GM21786 (cell line): ENCODE measurements around the gene RECQL5.
"Not testable (repeated sequence)": the region's sequence is repeated elsewhere in the genome, so short reads cannot be mapped to it uniquely, and the experiment has no call there.

Experiments
- ATAC-seq: cut with Tn5 transposase; IDR thresholded peaks from one replicate; pipeline ENCODE4 v1.9.1; 2021; ENCODE audit not compliant: unreplicated experiment

The RECQL5 gene

DNA sequence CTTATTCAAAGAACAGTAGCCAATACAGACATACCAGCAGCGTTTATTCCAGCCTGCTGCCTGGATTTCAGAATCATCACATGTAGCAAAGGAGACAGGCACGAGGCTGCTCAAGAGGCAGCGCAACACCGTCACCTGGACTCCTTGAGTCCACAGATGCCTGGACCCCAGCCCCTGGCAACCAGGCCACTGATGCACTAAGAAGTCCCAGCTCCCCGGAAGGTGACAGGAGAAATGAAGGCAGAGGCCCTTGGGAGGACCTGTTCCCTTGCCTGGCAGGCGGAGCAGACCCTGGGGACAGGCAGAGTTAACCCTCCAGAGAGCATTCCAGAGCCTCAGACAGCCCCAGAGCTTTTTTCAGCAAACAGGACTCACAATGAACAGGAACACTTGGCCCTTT lies 17.3 kb downstream of the RECQL5 start:
- ATAC-seq, result no peak

DNA sequence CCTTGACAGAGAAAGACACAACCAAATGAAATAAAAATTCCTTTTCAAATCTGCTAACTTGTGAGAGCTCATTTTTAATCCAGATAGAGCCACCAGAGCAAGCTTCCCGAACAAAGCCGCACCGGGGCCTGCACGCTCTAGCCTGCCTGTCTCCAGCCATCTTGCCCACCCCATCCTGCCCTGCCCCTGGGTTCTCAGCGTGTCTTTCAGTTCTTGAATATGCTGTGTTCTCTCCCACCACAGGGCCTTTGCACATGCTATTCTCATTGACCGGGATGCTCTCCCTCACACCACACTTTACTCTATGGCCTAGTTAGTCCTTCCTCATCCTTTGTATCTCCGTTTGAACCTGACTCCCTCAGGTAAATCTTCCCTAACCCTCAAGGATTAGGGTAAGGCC lies 19.0 kb downstream of the RECQL5 start:
- no peak for ATAC-seq

DNA sequence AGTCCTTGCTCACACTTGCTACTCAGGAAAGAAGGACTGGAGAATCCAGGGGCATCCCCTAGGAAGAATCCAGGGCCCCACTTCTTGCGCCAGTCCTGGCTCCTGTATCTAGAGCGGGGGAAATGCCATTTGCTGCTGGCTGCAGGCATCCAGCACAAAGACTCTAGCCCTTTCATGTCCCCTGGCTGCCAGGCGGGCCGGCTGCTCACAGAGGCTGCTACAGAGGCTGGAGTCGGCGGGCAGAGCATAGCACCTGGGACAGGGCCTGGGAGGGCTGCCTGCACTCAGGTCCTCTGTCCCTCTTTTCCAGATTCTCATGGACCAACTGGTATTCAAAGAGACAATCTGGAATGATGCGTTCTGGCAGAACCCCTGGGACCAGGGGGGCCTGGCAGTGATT lies 19.9 kb downstream of the RECQL5 start:
- no peak for ATAC-seq

DNA sequence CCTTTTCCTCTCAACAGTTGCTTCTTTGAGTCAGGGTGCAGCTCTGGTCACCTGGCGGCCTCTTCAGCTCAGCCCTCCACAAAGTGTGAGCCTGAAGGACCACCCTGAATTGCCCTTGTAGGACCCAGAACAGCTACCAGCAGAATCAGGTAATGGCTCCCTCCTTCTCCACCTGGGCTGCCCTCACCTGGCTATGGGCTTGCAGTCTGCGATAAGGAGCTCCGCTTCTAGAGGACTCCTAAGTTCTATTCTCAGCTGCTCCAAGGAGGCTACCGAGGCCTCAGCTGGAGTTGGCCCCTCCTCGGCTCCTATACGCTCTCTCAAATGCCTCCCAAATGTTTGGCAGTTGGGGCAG lies 20.3 kb downstream of the RECQL5 start:
- no peak for ATAC-seq

DNA sequence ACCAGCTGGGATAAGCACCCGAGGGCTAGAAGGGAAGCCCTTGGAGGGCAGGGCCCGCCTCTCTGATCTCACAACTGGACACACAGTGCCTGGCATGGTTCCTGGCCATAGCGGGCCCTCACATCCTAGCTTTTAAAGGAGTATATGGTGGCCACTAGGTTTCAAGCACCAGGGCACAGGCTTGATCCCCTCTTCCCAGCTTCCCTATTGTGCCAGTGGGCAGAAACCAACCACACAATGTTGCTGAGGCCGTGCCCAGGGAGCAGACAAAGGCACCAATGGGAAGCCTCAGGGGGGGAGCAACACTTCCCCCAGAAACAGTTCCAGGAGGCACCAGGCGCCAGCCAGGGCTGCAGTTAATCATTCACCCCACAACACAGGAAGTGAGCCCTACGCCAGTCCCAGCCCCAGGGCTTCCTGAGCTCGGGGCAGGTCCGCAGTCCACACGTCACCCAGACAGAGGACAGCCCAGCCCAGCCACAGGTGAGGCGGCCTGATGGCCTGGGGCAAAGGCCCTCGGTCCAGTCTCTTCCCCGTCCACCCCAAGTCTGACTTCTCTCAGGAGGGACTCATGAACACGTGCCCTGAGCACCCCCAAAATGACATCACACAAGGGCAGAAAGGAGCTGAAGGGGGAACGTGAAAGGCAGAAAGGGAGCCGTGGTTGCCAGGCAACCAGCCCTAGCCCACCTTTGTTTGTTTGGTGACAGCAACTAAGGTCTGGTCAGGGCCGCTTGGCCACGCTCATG lies 20.9 kb downstream of the RECQL5 start:
- ATAC-seq, result peak; percentile 90

DNA sequence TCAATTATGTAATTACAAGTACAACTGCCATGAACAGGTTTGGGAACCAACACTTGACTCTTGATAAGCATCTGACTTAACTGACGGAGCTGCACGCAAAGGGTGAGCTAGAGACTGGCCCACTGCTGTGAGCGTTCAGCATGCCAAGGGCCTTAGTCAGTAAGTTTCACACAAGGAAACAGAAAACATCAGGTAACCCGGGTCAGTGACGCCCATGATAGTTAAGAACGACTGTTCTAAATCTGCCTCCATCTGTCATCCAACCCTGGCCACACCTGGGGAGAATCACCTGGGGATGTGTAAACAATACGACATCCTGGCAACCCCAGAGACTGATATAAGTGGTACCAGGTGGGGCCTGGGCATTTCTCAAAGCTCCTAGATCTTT lies 21.5 kb downstream of the RECQL5 start:
- no peak for ATAC-seq

DNA sequence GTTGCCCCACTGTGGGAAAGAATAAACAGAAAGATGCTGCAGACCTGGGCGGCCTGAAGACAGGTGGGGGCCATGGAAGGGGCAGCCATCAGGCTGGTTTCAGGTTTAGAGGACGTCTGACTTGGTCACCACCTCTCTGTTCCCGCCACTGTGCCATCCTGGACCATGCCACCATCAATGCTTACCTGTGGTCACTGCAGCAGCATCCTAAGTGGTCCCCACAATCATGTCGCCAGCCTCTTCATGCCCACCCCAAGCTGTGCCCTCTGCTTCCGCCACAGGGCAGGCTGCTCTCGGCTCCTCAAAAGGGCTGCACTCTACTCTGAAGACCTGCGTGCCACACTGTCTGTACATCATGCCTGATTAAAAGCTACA lies 23.3 kb downstream of the RECQL5 start:
- ATAC-seq, result no peak

DNA sequence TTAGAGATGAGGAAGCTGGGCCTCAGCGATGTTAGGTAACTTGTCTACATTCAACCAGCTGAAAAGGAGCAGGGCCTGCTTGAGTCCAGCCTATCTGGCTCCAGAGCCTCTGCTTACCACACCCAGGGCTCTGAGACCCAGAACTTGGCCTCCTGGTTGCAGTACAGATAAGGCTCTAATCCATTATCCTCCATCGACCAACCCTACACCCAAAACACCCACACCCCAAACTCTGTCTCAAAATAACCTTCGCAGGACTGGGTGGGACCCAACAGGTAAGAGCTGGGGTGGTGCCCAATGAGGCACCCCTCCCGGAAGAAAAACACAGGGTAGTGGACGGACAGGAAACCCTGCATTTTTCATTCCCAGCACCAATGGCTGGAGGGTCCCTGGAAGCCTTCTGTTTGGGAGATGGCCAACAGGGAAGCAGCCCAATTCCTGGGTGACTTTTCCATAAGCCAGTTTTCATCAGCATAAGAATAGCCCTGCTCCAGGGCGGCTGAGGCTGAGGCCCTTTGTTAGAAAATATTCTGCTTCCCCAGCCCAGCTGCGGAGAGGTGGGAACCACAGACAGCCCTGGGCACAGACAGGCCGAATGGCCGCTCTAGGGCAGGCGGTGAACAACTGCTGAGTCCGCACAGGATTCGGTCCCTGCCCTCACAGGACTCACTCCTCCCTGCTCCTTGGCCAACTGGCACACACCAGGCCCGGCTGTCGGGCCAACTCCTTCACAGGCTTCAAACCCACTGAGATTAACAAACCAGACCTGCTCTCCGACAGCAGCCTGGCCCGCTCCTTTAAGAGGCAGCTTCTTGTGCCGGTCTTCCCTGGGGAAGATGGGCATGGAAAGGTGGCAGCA lies 23.9 kb downstream of the RECQL5 start:
- ATAC-seq, result no peak

DNA sequence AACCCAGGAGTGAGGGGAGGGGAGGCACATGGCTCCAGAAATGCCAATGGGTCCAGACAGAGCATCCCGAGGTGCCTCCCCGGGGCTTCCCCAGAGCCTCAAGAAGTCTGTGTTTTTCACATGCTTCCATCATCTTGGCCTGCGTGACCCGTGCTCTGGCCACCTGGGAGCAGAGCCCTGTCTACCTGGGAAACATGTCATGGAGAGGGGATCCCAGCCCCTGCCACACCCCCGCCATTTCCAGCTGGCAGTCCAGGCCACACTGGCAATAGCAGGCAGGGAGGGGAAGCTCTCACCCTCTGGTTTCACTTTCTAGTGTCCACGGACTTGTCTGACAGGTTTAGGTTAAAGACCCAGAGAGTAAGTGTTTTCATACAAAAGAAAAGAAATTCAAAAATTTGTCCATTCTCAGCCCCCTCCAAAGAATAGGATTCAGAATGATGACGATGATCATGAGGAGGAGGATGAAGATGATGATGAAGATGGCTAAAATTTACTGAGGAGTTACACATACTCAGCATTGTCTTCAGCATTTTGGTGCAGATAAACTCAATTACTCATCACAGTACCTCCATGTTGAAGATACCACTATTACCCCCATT lies 24.7 kb downstream of the RECQL5 start:
- no peak for ATAC-seq

DNA sequence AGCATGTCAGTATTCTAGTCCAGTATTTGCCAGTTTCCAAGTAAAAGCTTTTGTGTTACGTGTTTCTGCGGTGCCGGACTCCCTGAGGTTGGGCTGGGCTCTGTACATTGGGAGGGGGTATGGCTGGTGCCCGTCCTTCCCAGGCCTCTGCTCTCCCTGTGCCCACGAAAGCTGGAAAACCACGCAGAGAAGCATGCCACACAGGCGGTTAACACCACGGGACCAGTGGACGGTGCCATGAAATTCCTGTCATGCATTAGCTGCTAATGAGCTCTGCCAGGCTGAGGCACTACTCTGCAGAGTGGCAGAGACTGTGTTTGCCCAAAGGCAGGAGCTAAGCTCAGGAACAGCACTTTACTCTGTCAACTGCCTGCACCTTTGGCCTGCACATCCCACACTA lies 25.6 kb downstream of the RECQL5 start:
- no peak for ATAC-seq

DNA sequence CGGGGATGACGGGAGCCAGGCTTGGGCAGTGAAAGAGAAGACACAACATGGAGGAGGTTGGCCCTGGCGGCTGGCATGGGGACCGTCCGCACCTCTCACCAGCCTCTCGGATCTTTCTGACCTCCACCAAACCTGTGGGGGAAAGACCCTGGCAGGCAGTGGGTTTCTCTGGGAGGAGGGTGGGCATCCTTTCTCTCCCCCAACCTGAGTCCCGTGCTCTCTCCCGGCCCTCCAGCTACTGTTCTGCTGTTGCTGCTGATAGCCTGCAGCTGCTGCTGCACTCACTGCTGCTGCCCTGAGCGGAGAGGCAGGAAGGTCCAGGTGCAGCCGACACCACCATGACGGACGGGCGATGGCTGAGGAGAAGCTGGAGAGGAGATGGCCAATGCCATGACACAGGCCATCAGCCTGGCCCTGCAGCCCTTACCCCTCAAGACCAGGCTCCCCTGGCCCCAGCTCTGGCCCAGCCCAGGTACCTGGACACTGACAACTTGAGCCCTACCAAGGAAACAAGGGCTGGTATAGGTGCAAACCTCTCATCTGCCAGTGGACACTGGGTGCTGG lies 26.3 kb downstream of the RECQL5 start:
- no peak for ATAC-seq

DNA sequence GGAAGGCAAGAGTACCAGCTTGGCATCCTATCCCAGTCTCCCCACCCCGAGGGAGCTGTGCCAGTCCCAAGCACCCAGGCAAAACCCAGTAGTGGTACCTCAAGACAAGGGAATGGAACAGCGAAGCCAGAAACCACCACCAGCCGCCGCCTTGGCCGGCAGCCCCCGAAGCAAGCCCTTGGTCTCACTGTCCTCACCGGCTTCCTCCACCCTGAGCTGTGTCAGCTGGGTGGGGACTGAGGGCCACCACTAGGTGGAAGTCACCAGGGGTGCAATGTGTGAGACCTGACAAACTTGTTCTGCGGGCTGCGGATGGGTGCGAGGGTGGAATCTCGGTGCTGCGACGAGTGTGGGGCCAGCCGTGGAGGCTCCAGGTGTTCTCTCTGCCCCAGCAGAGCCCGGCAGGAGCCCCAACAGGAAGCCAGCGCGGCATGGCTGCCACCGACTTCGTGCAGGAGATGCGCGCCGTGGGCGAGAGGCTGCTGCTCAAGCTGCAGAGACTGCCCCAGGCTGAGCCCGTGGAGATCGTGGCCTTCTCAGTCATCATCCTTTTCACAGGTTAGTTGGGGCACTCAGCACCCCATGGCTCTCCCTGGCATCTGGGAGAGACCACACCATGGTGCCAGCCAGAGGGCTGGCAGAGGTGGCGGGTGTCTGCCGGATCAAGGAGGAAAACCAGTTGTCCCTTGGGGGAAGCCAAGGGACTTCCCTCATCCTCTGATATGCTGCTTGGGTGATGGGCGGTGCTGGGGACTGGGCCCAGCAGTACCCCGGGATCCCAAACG lies 27.0 kb downstream of the RECQL5 start:
- ATAC-seq, result no peak

DNA sequence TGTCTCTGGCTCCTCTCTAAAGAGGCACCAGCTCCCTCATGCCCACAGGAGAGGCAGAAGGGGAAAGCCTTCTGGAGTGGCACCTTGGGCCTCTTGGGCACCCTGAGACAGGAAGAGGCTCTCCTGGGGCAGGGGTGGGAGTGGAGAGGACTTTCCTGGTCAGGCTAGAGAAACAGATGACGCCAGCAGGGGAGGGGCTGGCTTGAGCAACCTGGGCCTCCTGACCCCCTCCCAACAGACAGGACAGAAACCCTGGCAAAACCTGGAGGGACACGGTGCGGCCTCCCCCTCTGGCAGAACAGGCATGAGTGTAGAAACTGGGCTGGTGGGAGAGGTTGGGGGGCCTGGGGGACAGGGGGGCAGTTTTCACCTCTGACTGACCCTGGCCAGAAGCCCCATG lies 27.6 kb downstream of the RECQL5 start:
- no peak for ATAC-seq

DNA sequence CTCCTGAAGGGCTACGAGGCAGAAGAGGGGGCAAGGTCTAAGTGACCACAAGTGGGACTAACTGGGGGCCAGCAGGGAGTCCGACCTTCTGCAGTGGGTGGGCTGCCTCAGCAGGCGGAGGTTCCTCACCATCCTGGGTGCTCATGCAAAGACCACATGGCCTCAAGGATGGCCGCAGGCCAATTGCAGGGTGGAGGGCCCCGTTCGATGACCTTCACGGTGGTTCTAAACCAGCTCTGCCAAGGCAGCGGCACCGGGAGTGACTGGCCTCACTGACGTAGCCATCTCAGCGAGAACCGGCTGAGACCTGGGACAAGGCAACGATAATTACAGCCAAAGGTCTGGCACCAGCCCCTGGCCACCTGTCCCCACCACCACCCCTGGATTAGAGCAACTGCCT lies 28.1 kb downstream of the RECQL5 start:
- no peak for ATAC-seq

DNA sequence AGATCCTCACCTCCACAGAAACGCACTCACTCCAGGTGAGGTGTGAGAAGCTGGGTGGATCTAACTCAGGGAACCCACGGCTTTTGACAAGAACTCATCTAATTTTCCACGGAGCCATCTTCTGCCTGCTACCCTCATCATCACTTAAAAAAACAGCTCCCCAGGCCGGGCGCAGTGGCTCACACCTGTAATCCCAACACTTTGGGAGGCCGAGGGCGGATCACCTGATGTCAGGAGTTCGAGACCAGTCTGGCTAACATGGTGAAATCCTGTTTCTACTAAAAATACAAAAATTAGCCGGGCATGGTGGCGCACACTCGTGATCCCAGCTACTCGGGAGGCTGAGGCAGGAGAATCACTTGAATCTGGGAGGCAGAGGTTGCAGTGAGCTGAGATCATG lies 28.9 kb downstream of the RECQL5 start:
- not testable (repeated sequence) for ATAC-seq

DNA sequence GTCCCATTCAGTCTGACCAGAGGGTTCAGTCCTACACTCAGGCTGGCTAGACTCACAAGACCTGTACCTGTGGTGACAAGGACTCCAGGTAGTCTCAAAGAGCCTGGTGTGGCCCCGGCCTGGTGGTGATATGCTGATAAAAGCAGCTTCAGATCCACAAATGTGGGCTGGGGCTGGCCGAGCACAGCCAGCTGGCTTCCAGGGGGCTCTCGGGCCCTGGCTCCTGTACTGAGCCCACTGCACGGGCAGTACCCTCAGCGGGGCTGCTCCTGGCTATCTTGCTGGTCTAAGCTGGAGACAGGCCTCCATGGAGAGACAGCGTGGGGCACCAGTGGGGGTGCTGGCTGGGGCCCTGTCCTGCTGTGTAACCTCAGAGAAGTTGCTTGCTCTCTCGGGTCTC lies 29.4 kb downstream of the RECQL5 start:
- ATAC-seq, result no peak

DNA sequence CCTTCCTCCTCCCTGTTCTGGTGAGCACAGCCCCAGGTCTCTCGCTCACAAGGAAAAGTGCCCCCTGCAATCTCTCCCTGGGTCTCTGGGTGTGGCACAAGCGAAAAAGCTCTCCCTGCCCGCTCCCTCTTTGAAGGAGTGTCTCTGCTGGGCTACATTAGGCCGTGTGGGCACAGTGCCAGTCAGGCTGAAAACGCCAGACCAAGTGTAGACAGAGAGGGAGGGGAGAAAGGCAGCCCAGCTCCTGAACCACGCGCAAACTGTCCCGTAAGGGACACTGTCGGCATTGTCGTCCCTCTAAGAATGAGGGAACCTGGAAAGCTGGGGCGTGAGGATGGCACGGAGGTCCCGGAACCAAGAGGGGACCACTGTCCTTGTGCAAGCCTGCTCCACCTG lies 29.8 kb downstream of the RECQL5 start:
- no peak for ATAC-seq

DNA sequence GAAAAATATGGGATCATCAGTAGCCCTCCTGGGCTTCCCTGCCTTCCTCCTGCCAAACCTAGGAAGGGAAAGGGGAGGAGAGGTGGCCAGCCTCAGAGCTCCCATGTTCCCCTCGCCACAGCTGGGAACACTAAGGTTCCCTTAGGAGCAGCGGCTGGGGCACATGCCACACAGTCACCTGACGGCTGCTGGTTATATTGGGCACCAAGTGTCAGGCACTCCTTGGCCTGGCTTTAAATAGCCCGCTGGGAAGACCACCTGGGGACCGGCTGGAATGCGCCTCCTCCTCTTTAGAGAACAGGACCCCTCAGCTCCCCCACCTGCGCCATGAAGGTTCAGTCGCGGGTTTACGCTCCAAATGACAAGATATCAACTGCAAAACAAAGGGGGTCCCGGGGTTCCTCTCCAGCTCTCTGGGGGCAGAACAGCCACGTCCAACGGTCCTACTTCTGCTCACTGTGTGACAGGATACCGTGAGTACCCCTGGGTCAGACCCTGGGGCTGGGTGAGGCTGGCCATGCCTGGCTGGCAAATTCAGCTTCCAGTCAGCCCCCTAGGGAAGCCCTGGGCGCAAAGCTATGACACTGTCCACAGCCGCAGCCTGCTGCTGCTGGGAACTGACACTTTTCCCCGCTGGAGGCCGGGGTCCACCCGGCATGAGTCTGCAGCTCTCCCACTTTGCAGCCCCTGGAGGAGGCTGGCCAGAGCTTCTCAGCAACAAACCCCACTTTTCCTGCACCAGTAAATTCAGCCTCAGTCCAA lies 30.4 kb downstream of the RECQL5 start:
- ATAC-seq, result no peak

DNA sequence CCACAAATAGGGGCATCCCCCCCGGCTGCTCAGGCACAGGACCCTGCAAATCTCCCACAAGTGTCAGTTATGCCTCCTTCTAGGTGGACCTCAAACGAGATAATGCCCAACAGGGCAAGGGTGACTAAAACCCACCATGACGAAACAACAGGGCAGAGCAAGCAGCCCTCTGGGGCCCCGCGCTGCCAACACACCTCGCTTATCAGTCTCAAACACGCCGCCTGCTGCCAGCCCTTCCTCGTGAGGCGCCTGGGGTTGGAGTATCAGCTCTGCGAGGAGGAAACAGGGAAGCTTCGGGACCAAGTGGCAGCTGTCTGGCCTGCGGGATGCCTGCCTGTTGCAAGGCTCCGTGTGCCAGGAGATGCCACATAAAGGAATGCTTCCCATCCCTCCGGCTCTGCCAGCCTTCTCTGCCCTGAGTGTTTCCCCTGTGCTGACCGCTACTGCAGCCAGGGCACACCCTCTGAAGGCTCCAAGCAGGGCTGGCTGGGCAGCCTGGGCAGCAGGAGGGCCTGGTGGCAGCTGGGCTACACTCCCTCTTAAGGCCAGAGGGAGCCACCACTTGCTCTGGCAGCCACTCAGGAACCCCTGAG lies 31.2 kb downstream of the RECQL5 start:
- no peak for ATAC-seq
